GM12891 (cell line): ENCODE data around the gene BEND5.

ENCODE experiments used
- DNase-seq: peaks from one replicate; pipeline ENCODE4 v3.0.0; 2011; ENCODE audit warnings: low spot score; ENCODE audit not compliant: insufficient read length
- FAIRE-seq: peaks from 2 replicates; lab custom pipeline; 2011; peaks lifted over from hg19 to GRCh38; lab: Jason Lieb, UNC
- PAX5 ChIP-seq: IDR thresholded peaks from 2 replicates; pipeline ENCODE4 v1.6.1; 2011; ENCODE audit warnings: low read length, moderate library complexity, mild to moderate bottlenecking; ENCODE audit not compliant: insufficient read depth, severe bottlenecking
- POLR2A ChIP-seq: IDR thresholded peaks from 2 replicates; pipeline ENCODE4 v1.6.1; 2011; ENCODE audit warnings: low read depth, low read length, control low read depth
- POLR2AphosphoS5 ChIP-seq: IDR thresholded peaks from 2 replicates; pipeline ENCODE4 v1.6.1; 2011; ENCODE audit warnings: low read depth, low read length, control low read depth
- POU2F2 ChIP-seq: IDR thresholded peaks from 2 replicates; pipeline ENCODE4 v1.6.1; 2011; ENCODE audit warnings: low read depth, mild to moderate bottlenecking, control low read depth, low read length, moderate library complexity
- SPI1 ChIP-seq: IDR thresholded peaks from 2 replicates; pipeline ENCODE4 v1.6.1; 2011; ENCODE audit warnings: low read depth, low read length, control low read depth
- TAF1 ChIP-seq: IDR thresholded peaks from 2 replicates; pipeline ENCODE4 v1.6.1; 2011; ENCODE audit warnings: low read depth, low read length, control low read depth

Gene BEND5

GRCh38 chr1:48726557-48727215 is 50.0 kb downstream of the BEND5 start:
- no peak for TF ChIP-seq TAF1
- TF ChIP-seq POU2F2 = no peak
- TF ChIP-seq SPI1 = no peak
- TF ChIP-seq POLR2AphosphoS5 = no peak
- no peak for TF ChIP-seq POLR2A
- TF ChIP-seq PAX5 = no peak
- no peak for FAIRE-seq

GRCh38 chr1:48726139-48726538 is 50.6 kb downstream of the BEND5 start:
- FAIRE-seq = no peak
- TF ChIP-seq TAF1 (no peak), POLR2AphosphoS5 (no peak), PAX5 (no peak), SPI1 (no peak), POU2F2 (no peak)
- DNase-seq = no peak

More at GRCh38 chr1:48726557-48727215, 50.0 kb downstream of the BEND5 start:
- DNase-seq = no peak

- FAIRE-seq (no peak), DNase-seq (no peak)
- TF ChIP-seq POU2F2 = no peak
- TF ChIP-seq POLR2AphosphoS5 = no peak
- no peak for TF ChIP-seq POLR2A
- TF ChIP-seq SPI1 = no peak
- TF ChIP-seq PAX5 = no peak
- TF ChIP-seq TAF1 = no peak
Measured at GRCh38 chr1:48725341-48726046, 51.2 kb downstream of the BEND5 start.

GRCh38 chr1:48720929-48721328 is 55.8 kb downstream of the BEND5 start:
- DNase-seq (no peak), FAIRE-seq (no peak)
- TF ChIP-seq TAF1 (no peak), POU2F2 (no peak)

- TF ChIP-seq SPI1 (no peak), POU2F2 (no peak)
- no peak for DNase-seq
- no peak for FAIRE-seq
Measured at GRCh38 chr1:48718705-48719104, 58.0 kb downstream of the BEND5 start.

GRCh38 chr1:48718116-48718630 is 58.5 kb downstream of the BEND5 start:
- FAIRE-seq = no peak
- no peak for DNase-seq
- TF ChIP-seq TAF1 = no peak
- no peak for TF ChIP-seq PAX5
- no peak for TF ChIP-seq POU2F2
- TF ChIP-seq SPI1 = no peak
- TF ChIP-seq POLR2AphosphoS5 = no peak

GRCh38 chr1:48717082-48717481 is 59.6 kb downstream of the BEND5 start:
- no peak for DNase-seq
- TF ChIP-seq TAF1 = no peak
- no peak for TF ChIP-seq POLR2A
- no peak for TF ChIP-seq SPI1
- TF ChIP-seq POU2F2 = no peak
- no peak for TF ChIP-seq POLR2AphosphoS5
- no peak for TF ChIP-seq PAX5

GRCh38 chr1:48715921-48716320 is 60.8 kb downstream of the BEND5 start:
- TF ChIP-seq SPI1 (no peak), PAX5 (no peak), POU2F2 (no peak), POLR2AphosphoS5 (no peak), TAF1 (no peak)
- DNase-seq (no peak), FAIRE-seq (no peak)

More at GRCh38 chr1:48717082-48717481, 59.6 kb downstream of the BEND5 start:
- no peak for FAIRE-seq

- FAIRE-seq = no peak
Measured at GRCh38 chr1:48710915-48711314, 65.8 kb downstream of the BEND5 start.

GRCh38 chr1:48710318-48710717 is 66.4 kb downstream of the BEND5 start:
- FAIRE-seq (no peak), DNase-seq (no peak)
- TF ChIP-seq POLR2A = no peak
- TF ChIP-seq POLR2AphosphoS5 = no peak
- TF ChIP-seq POU2F2 = no peak
- no peak for TF ChIP-seq PAX5
- TF ChIP-seq SPI1 = no peak
- no peak for TF ChIP-seq TAF1

More at GRCh38 chr1:48710915-48711314, 65.8 kb downstream of the BEND5 start:
- no peak for DNase-seq
- TF ChIP-seq TAF1 (no peak), POLR2AphosphoS5 (no peak), POLR2A (no peak), PAX5 (no peak), POU2F2 (no peak), SPI1 (no peak)

GRCh38 chr1:48704736-48705135 is 72.0 kb downstream of the BEND5 start:
- TF ChIP-seq SPI1 (no peak), POLR2A (no peak), POLR2AphosphoS5 (no peak), PAX5 (no peak), TAF1 (no peak), POU2F2 (no peak)
- no peak for DNase-seq
- FAIRE-seq = no peak
